Activated T-helper 1 cell treated with anti-CD3 and anti-CD28 coated beads, Interleukin-12 subunit alpha, Interleukin-12 subunit beta, Interleukin-2, Interleukin-4 antibody, amounts not matched to agents 30 ng/mL and 10 ng/mL and 1 ng/mL, durations not matched to agents 14 hours and 24 hours and 36 hours (primary cell): Measurements from ENCODE around the gene ACTG2. TPM values are rescaled to one million over a fixed set of nuclear protein-coding genes. Genes with fewer than 3 reads are reported as not detected.
A peak's percentile ranks its signal among the peaks of the same experiment; 100 is the strongest.
"Not testable (repeated sequence)": the region's sequence is repeated elsewhere in the genome, so short reads cannot be mapped to it uniquely, and the experiment has no call there.

ENCODE experiments used
- DNase-seq: peaks from one replicate; pipeline ENCODE4 v3.0.0; 2021; ENCODE audit warnings: low spot score
- H3K27ac Mint-ChIP-seq: one replicate; pipeline ENCODE4 v1.8.0; 2021; ENCODE audit warnings: mild to moderate bottlenecking, mixed read lengths
- H3K27me3 Mint-ChIP-seq: one replicate; pipeline ENCODE4 v1.8.0; 2022; ENCODE audit warnings: mild to moderate bottlenecking, moderate library complexity, mixed read lengths; ENCODE audit not compliant: insufficient read depth
- H3K36me3 Mint-ChIP-seq: one replicate; pipeline ENCODE4 v1.8.0; 2021; ENCODE audit warnings: low read depth, mixed read lengths
- H3K4me1 Mint-ChIP-seq: one replicate; pipeline ENCODE4 v1.8.0; 2021; ENCODE audit warnings: low read depth, mixed read lengths
- H3K4me3 Mint-ChIP-seq: one replicate; pipeline ENCODE4 v1.8.0; 2021; ENCODE audit warnings: mild to moderate bottlenecking, moderate library complexity, mixed read lengths
- H3K9me3 Mint-ChIP-seq: one replicate; pipeline ENCODE4 v1.8.0; 2021; ENCODE audit warnings: mixed read lengths
- intact Hi-C: fragments of 100-400 bp; cut with micrococcal nuclease; formaldehyde crosslinking; loops from one replicate; pipeline ENCODE4 v1.15.1; 2024
- total RNA-seq: library from RNA; stranded (reverse); gene quantifications from 2 replicates; pipeline ENCODE4 v1.2.3, GENCODE V29; 2022

The ACTG2 gene
- total RNA-seq, 1 donor from 2014 or later: 0.26 TPM

- not testable (repeated sequence) for H3K36me3 Mint-ChIP-seq, H3K27ac Mint-ChIP-seq, H3K9me3 Mint-ChIP-seq, DNase-seq, H3K27me3 Mint-ChIP-seq, H3K4me3 Mint-ChIP-seq
- intact Hi-C loops: loop anchor here (1.0 kb wide), 1 partner anchor 8 kb away; no protein-coding TSS in a partner anchor
- H3K4me1 Mint-ChIP-seq: peaks cover 12% of the 10 kb centered on the region
These were observed 14.8 kb upstream of the ACTG2 start for GRCh38 chr2:73877984-73878383.

GRCh38 chr2:73885406-73885805 is 7.4 kb upstream of the ACTG2 start:
- Mint-ChIP-seq H3K4me3 (no peak overlapping the region), H3K27me3 (peaks cover 5% of the 10 kb centered on the region), H3K27ac (no peak overlapping the region), H3K9me3 (peaks cover 11% of the 10 kb centered on the region), H3K36me3 (peaks cover 5% of the 10 kb centered on the region), H3K4me1 (peaks cover 29% of the 10 kb centered on the region)
- intact Hi-C loops: no loop called here
- no peak for DNase-seq

- intact Hi-C loops: loop anchor here (1.0 to 2.0 kb wide), 8 partner anchors 9 to 234 kb away; partner anchors contain the start of gene DGUOK
- Mint-ChIP-seq H3K4me1 (peaks cover 29% of the 10 kb centered on the region), H3K27ac (peak overlapping the region; percentile 84), H3K36me3 (peaks cover 5% of the 10 kb centered on the region), H3K4me3 (peak overlapping the region; percentile 63), H3K27me3 (peaks cover 4% of the 10 kb centered on the region), H3K9me3 (peaks cover 11% of the 10 kb centered on the region)
- DNase-seq: no peak
These were observed 6.5 kb upstream of the ACTG2 start for GRCh38 chr2:73886357-73886756.

- DNase-seq, H3K36me3 Mint-ChIP-seq, H3K4me3 Mint-ChIP-seq, H3K27me3 Mint-ChIP-seq: not testable (repeated sequence)
- Mint-ChIP-seq H3K27ac (peak overlapping the region; percentile 40), H3K9me3 (peaks cover 11% of the 10 kb centered on the region), H3K4me1 (peaks cover 29% of the 10 kb centered on the region)
- intact Hi-C loops: loop anchor here (2.0 kb wide), 1 partner anchor 75 kb away; no protein-coding TSS in a partner anchor
These were observed 5.0 kb upstream of the ACTG2 start for GRCh38 chr2:73887596-73888353.

- Mint-ChIP-seq H3K4me1 (peaks cover 30% of the 10 kb centered on the region), H3K4me3 (no peak overlapping the region), H3K27ac (no peak overlapping the region), H3K27me3 (no peaks in the 10 kb centered on the region), H3K9me3 (peaks cover 11% of the 10 kb centered on the region), H3K36me3 (peaks cover 5% of the 10 kb centered on the region)
- DNase-seq: no peak
- intact Hi-C loops: no loop called here
These were observed 4.4 kb upstream of the ACTG2 start for GRCh38 chr2:73888388-73888787.

- peaks cover 5% of the 10 kb centered on the region for H3K36me3 Mint-ChIP-seq
- no peak overlapping the region for H3K4me3 Mint-ChIP-seq
- peaks cover 38% of the 10 kb centered on the region for H3K4me1 Mint-ChIP-seq
These were observed 3.6 kb upstream of the ACTG2 start for GRCh38 chr2:73889206-73889605.

DNA sequence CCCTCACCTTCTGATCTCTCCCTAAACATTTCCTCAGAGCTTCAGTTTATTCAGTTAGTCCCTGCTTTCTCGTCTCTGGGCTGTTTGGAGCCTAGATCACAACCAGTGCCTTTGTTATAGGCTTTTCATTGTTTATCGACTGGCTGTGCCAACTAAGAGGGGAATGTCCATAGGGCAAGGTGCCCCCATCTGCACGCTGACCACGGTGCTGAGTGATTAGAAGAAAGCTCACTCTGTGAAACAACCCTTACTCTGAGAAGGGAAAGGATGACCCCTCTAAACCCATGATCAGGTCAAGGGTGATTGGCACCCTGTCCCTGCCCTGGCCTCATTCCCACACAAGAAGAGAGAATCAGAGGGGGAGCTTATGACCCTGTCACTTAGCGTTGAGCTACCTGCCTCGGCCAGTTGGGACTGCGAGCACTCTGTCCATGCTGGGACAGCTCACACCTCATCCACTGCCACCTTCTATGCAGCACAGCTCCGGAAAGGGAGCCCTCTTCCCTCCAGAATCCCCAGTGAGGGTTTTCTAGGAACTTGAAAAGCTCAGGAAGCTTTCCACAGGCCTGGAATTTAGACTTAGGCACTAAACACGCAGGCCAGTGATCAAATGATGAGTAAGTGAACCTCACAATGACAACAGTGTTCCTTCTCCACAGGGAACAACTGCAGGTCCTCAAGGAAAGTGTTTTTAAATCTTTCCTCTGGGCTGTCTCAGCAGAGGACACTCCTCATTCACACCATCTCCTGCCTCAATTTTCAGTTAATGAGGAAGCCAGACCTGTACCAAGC is 2.3 kb upstream of the ACTG2 start:
- peaks cover 11% of the 10 kb centered on the region for H3K9me3 Mint-ChIP-seq
- H3K36me3 Mint-ChIP-seq: peaks cover 5% of the 10 kb centered on the region
- H3K4me3 Mint-ChIP-seq: no peak overlapping the region
- no peaks in the 10 kb centered on the region for H3K27me3 Mint-ChIP-seq
- no peak overlapping the region for H3K27ac Mint-ChIP-seq
- H3K4me1 Mint-ChIP-seq: peaks cover 50% of the 10 kb centered on the region
- DNase-seq: no peak
- intact Hi-C loops: no loop called here

More at GRCh38 chr2:73889206-73889605, 3.6 kb upstream of the ACTG2 start:
- intact Hi-C loops: no loop called here
- H3K9me3 Mint-ChIP-seq: peaks cover 11% of the 10 kb centered on the region
- DNase-seq: no peak
- H3K27ac Mint-ChIP-seq: no peak overlapping the region
- H3K27me3 Mint-ChIP-seq: no peaks in the 10 kb centered on the region

- Mint-ChIP-seq H3K4me3 (no peak overlapping the region), H3K4me1 (peaks cover 51% of the 10 kb centered on the region), H3K36me3 (peaks cover 2% of the 10 kb centered on the region), H3K27me3 (no peaks in the 10 kb centered on the region), H3K27ac (no peak overlapping the region), H3K9me3 (peaks cover 6% of the 10 kb centered on the region)
- intact Hi-C loops: no loop called here
- DNase-seq: no peak
These were observed 1.4 kb upstream of the ACTG2 start for GRCh38 chr2:73891276-73891901.

GRCh38 chr2:73893764-73894474 is 1.1 kb downstream of the ACTG2 start:
- H3K9me3 Mint-ChIP-seq: no peaks in the 10 kb centered on the region
- no peak overlapping the region for H3K27ac Mint-ChIP-seq
- intact Hi-C loops: no loop called here
- H3K4me3 Mint-ChIP-seq: no peak overlapping the region
- peaks cover 43% of the 10 kb centered on the region for H3K4me1 Mint-ChIP-seq
- H3K36me3 Mint-ChIP-seq: no peaks in the 10 kb centered on the region
- DNase-seq: no peak
- no peaks in the 10 kb centered on the region for H3K27me3 Mint-ChIP-seq

- Mint-ChIP-seq H3K27ac (peak overlapping the region; percentile 18), H3K4me3 (no peak overlapping the region), H3K9me3 (no peaks in the 10 kb centered on the region), H3K4me1 (peaks cover 43% of the 10 kb centered on the region), H3K36me3 (no peaks in the 10 kb centered on the region), H3K27me3 (no peaks in the 10 kb centered on the region)
- no peak for DNase-seq
- intact Hi-C loops: no loop called here
These were observed 1.7 kb downstream of the ACTG2 start for GRCh38 chr2:73894475-73894850.

GRCh38 chr2:73894877-73895276 is 2.1 kb downstream of the ACTG2 start:
- no peak overlapping the region for H3K4me3 Mint-ChIP-seq
- no peaks in the 10 kb centered on the region for H3K9me3 Mint-ChIP-seq
- DNase-seq: no peak
- H3K36me3 Mint-ChIP-seq: no peaks in the 10 kb centered on the region
- H3K27me3 Mint-ChIP-seq: no peaks in the 10 kb centered on the region
- intact Hi-C loops: no loop called here
- H3K4me1 Mint-ChIP-seq: peaks cover 43% of the 10 kb centered on the region
- peak overlapping the region; percentile 18 for H3K27ac Mint-ChIP-seq

DNA sequence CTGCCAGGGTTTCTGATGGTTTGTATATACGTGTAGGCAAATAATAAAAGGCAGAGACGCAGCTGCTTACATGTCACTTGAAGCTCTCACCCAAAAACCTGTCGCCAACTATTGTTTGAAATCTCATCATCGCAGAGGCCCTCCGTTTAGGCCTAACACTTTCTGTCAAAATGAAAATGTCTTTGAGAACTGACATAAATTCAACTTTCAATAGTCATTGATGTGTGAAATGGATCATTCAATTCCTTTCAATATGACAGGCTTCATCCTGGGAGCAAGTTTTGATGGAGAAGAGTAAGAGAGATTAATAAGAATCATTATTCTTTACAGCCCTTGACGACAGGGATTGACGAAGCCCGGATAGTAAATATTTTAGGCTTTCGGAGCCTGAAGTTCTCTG is 2.7 kb downstream of the ACTG2 start:
- no peak for DNase-seq
- Mint-ChIP-seq H3K4me3 (no peak overlapping the region), H3K36me3 (no peaks in the 10 kb centered on the region), H3K9me3 (no peaks in the 10 kb centered on the region), H3K27ac (no peak overlapping the region), H3K27me3 (peaks cover 2% of the 10 kb centered on the region), H3K4me1 (peaks cover 43% of the 10 kb centered on the region)
- intact Hi-C loops: no loop called here
